Motor neuron (in vitro differentiated cells): ENCODE data around the gene HSD17B8. TPM values are rescaled to one million over a fixed set of nuclear protein-coding genes. Genes with fewer than 3 reads are reported as not detected.
A peak's percentile ranks its signal among the peaks of the same experiment; 100 is the strongest.

Experiments used
- ATAC-seq, 8 experiments: fragments of 200-7000 bp; cut with Tn5 transposase; replicated peaks in 6 of 8; 2 replicates each; pipeline ENCODE4 v1.8.0; 2021; ENCODE audit warnings: mild to moderate bottlenecking in 8 of 8, moderate library complexity in 8 of 8
- H3K27ac ChIP-seq, 2 donors: fragments of 250-450 bp; sonication (Bioruptor Pico); 2 replicates each; pipeline ENCODE4 v1.9.0; 2021; ENCODE audit warnings: antibody characterized with exemption in 2 of 2, mild to moderate bottlenecking in 2 of 2, moderate library complexity in 1 of 2
- H3K4me1 ChIP-seq, 2 donors: fragments of 250-450 bp; sonication (Bioruptor Pico); replicated peaks in 1 of 2; 2 replicates each; pipeline ENCODE4 v1.6.1; 2021; ENCODE audit warnings: antibody characterized with exemption in 2 of 2, mild to moderate bottlenecking in 2 of 2, moderate library complexity in 1 of 2
- H3K4me3 ChIP-seq, 5 donors: fragments of 250-450 bp; sonication (Bioruptor Pico); 2 replicates each; pipeline ENCODE4 v1.9.0; 2021; ENCODE audit warnings: antibody characterized with exemption in 5 of 5, mild to moderate bottlenecking in 5 of 5, moderate library complexity in 4 of 5
- WGBS, 10 experiments: fragments of 450-650 bp; shearing (Covaris generic); methylation state at CpG; one replicate each; pipeline ENCODE4 v1.0.0; 2022; 5-methylcytosine and 5-hydroxymethylcytosine counted together
- in situ Hi-C, 9 experiments: fragments of 400-800 bp; cut with MboI; loops; one replicate each; pipeline ENCODE4 v1.15.0; 2021; ENCODE audit warnings: low sequenced_read_pairs in 9 of 9, low pct_unique_long_range_greater_than_20kb in 2 of 9; ENCODE audit not compliant: unreplicated experiment in 9 of 9
- total RNA-seq, 8 experiments: library from RNA; unstranded; fragments of 300-600 nt; gene quantifications; 2 replicates each; pipeline versions ENCODE4 v1.2.3 to v1.2.4, GENCODE V29; 2022

Gene HSD17B8
- total RNA-seq, 8 experiments from 2014 or later = 8.7 to 26.6 (median 9.9) TPM

GRCh38 chr6:33174784-33175183 lies 29.7 kb upstream of the HSD17B8 start:
- Histone ChIP-seq H3K4me3 (no peak overlapping the region), H3K27ac (no peak overlapping the region), H3K4me1 (no peaks in the 10 kb centered on the region)
- WGBS, 10 experiments = 17 to 67% methylated on average over 1 of the region's 4 CpGs; no CpG with 5 or more reads in 8 of the 10 experiments
- ATAC-seq = no peak
- in situ Hi-C loops = no loop called here

DNA sequence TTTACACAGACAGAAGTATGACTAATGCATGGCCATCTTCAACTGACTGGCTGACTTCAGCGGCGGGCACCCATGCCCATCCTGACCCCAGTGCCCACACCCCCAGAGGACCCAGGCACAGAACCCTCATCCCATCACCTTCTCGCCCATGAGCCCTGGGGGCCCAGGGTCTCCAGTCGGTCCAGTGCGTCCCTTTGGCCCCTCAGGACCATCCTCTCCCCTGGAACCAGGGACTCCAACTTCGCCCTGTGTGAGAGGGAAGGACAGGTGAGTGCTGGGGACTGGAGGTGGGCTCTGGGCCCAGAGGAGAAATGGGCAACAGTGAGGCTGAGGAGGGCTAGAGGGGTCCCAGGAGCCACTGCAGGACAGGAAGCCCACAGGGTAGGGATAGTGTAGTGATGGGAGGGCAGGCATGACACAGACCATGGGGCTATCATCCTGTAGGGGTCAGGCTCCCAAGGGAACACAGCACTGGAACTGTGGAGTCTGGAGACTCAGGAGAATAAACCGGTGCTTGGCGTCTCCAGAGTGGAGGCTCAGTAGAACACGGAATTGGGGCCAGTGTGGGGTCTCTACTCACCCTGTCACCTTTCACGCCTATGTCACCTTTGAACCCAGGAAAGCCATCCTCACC lies 28.9 kb upstream of the HSD17B8 start:
- H3K27ac ChIP-seq = no peak overlapping the region
- 38 to 83% (median 64%) methylated on average over 1 to 5 of the region's 10 CpGs; no CpG with 5 or more reads in 3 of the 10 experiments for WGBS, 10 experiments
- no peak overlapping the region for H3K4me3 ChIP-seq
- ATAC-seq = no peak
- no peaks in the 10 kb centered on the region for H3K4me1 ChIP-seq
- in situ Hi-C loops = no loop called here

- no peak for ATAC-seq
- Histone ChIP-seq H3K4me1 (no peaks in the 10 kb centered on the region), H3K4me3 (no peak overlapping the region), H3K27ac (no peak overlapping the region)
- 0 to 88% (median 80%) methylated on average over 1 to 6 of the region's 7 CpGs; no CpG with 5 or more reads in 5 of the 10 experiments for WGBS, 10 experiments
- in situ Hi-C loops = no loop called here
Measured at GRCh38 chr6:33176906-33177305, 27.5 kb upstream of the HSD17B8 start.

- Histone ChIP-seq H3K27ac (no peak overlapping the region), H3K4me3 (no peak overlapping the region), H3K4me1 (no peaks in the 10 kb centered on the region)
- 40 to 100% (median 80%) methylated on average over 1 to 4 of the region's 19 CpGs; no CpG with 5 or more reads in 3 of the 10 experiments for WGBS, 10 experiments
- in situ Hi-C loops = no loop called here
- ATAC-seq = peak in 3 of 8 experiments; percentile 36 to 86 (median 41)
Measured at GRCh38 chr6:33177552-33178446, 26.7 kb upstream of the HSD17B8 start.

DNA sequence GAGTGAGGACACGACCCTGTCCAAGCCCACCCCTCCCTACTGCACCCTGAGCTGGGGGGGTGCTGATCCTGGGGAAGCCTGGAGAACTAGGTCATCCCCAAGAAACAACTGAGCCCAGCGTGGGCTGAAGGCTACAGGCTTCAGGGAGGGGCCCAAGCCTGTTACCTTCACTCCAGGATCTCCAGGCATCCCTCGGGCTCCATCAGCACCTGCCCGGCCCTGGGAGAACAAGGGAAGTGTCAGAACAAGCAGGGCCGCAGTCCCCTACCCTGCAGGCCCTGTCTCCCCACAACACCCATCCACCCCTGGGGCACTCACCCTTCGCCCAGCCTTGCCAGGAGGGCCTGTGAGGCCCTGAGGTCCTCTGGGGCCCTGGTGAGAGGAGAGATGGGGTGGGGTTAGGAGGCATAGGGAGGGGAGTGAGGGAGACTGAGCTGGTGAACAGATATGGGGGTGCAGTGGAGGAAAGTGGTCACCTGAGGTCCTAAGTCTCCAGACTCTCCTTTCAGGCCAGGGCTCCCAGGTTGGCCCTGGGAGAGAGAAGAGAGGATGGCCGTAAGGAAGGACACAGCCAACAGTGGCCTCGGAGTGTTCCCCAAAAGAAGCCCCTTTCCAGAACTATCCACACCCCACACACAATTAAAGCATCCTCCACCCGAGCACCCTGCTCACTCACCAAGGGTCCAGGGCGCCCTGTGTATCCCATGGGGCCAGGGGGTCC lies 25.5 kb upstream of the HSD17B8 start:
- 100% methylated on average over 1 of the region's 10 CpGs; no CpG with 5 or more reads in 9 of the 10 experiments for WGBS, 10 experiments
- Histone ChIP-seq H3K4me1 (no peaks in the 10 kb centered on the region), H3K27ac (no peak overlapping the region), H3K4me3 (no peak overlapping the region)
- in situ Hi-C loops = no loop called here
- ATAC-seq = no peak

- no peak overlapping the region for H3K4me3 ChIP-seq
- in situ Hi-C loops = no loop called here
- no peak overlapping the region for H3K27ac ChIP-seq
- no peak for ATAC-seq
- 57 to 100% (median 64%) methylated on average over 1 to 3 of the region's 7 CpGs; no CpG with 5 or more reads in 5 of the 10 experiments for WGBS, 10 experiments
- H3K4me1 ChIP-seq = no peaks in the 10 kb centered on the region
Measured at GRCh38 chr6:33181141-33181540, 23.3 kb upstream of the HSD17B8 start.

DNA sequence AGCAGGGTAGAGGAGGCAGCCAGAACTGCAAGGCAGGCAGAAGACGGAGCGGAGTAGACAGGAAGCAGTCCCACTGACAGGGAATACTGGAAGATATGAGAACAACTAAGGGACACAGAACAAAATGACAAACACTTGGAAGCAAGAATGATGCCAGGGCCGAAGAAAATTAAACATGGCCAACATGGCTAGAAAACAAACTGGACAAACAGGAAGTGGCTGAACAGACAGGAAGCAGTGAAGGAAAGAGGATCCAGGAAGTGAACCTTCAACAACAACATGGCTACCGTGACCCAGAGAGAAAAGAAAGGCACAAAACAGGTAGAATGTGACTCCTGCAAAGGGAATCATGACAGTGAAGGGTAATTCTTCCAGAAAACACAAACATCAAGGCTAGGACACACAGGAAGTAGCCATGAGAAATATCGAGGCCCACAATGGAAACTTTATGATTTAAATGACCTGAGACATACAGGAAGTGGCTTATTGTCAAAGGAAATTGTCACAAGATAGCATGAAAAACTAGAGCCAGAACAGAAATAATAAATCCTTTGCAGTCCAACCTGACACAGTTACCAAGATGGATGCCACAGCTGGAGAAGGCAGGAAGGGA lies 21.3 kb upstream of the HSD17B8 start:
- no peak overlapping the region for H3K4me3 ChIP-seq
- ATAC-seq = no peak
- no peaks in the 10 kb centered on the region for H3K4me1 ChIP-seq
- WGBS, 10 experiments = 50 to 86% (median 73%) methylated on average over 1 to 5 of the region's 5 CpGs
- H3K27ac ChIP-seq = no peak overlapping the region
- in situ Hi-C loops = no loop called here

- no peak overlapping the region for H3K4me3 ChIP-seq
Measured at GRCh38 chr6:33185190-33185589, 19.3 kb upstream of the HSD17B8 start.

GRCh38 chr6:33185654-33186187 lies 18.7 kb upstream of the HSD17B8 start:
- Histone ChIP-seq H3K4me3 (no peak overlapping the region), H3K27ac (no peak overlapping the region), H3K4me1 (no peaks in the 10 kb centered on the region)
- ATAC-seq = no peak
- WGBS, 10 experiments = no CpG with 5 or more reads among the region's 4 CpGs
- in situ Hi-C loops = no loop called here

More at GRCh38 chr6:33185190-33185589, 19.3 kb upstream of the HSD17B8 start:
- WGBS, 10 experiments = no CpG with 5 or more reads among the region's 9 CpGs
- no peaks in the 10 kb centered on the region for H3K4me1 ChIP-seq
- no peak overlapping the region for H3K27ac ChIP-seq
- ATAC-seq = no peak
- in situ Hi-C loops = no loop called here

- ATAC-seq = no peak
- Histone ChIP-seq H3K4me3 (no peak overlapping the region), H3K27ac (no peak overlapping the region), H3K4me1 (peaks cover 2 to 18% of the 10 kb centered on the region in 2 donors)
- in situ Hi-C loops = no loop called here
- WGBS, 10 experiments = 0 to 40% methylated on average over 1 of the region's 1 CpG; no CpG with 5 or more reads in 8 of the 10 experiments
Measured at GRCh38 chr6:33187809-33188208, 16.6 kb upstream of the HSD17B8 start.

- no peak for ATAC-seq
- Histone ChIP-seq H3K27ac (no peak overlapping the region), H3K4me1 (peaks cover 5 to 21% of the 10 kb centered on the region in 2 donors), H3K4me3 (no peak overlapping the region)
- 73% methylated on average over 3 of the region's 8 CpGs; no CpG with 5 or more reads in 9 of the 10 experiments for WGBS, 10 experiments
- in situ Hi-C loops = no loop called here
Measured at GRCh38 chr6:33189164-33189563, 15.3 kb upstream of the HSD17B8 start.

GRCh38 chr6:33189625-33190448 lies 14.6 kb upstream of the HSD17B8 start:
- WGBS, 10 experiments = 0 to 73% (median 39%) methylated on average over 1 to 5 of the region's 7 CpGs; no CpG with 5 or more reads in 1 of the 10 experiments
- Histone ChIP-seq H3K27ac (no peak overlapping the region), H3K4me3 (no peak overlapping the region), H3K4me1 (peaks cover 5 to 21% of the 10 kb centered on the region in 2 donors)
- ATAC-seq = no peak
- in situ Hi-C loops = no loop called here
